ENCODE measurements around the gene NBPF20. TPM values are rescaled to one million over a fixed set of nuclear protein-coding genes. Genes with fewer than 3 reads are reported as not detected.
"Not testable (repeated sequence)": the region's sequence is repeated elsewhere in the genome, so short reads cannot be mapped to it uniquely, and the experiment has no call there.

Gene NBPF20
- total RNA-seq, 1 experiment from 2014 or later = 2.8 TPM

DNA sequence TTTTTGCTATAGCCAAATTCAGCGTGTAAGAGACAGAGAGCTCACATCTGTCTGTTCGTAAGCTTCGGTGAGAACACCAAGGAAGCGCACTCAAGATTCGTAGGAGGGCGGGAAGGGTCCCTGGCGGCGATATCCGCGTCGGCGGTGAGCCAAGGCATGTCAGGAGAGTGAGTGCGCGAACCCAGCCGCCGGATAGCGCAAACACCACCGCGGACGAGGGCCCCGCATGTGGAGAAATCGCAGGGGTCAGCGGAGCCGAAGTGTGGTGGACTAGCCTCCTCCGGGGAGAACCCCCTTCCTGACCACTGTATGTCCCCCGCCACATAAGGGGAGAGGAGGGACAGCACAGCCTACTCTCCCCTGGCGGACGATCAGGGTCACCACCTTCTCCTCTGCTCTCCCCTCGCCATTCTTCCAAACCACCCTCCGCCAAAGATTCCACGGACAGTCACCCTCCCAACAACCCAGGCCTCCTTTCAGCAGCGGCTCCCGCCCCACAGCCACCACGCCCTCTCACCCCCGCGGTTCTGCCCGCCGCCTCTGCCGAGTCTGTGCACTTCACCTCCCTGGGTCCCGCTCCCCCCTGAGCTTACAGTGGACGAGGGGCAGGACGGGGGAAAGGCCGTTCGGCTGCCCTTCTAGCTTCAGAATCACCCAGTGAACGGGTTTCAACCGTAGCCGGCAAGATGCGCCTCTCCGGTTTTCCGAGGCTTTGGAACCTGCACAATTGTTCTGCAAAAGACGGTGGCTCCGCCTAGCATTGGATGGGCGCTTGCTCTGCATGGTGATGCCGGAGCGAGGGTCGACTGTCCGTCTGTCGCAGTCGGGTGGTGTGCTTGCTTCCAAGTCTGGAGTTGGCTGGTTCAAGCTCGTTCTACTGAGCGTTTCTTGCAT lies 6.2 kb upstream of the NBPF20 start:
- DNase-seq (ENCODE audit: extremely low read depth, low read depth) = not testable (repeated sequence)

DNA sequence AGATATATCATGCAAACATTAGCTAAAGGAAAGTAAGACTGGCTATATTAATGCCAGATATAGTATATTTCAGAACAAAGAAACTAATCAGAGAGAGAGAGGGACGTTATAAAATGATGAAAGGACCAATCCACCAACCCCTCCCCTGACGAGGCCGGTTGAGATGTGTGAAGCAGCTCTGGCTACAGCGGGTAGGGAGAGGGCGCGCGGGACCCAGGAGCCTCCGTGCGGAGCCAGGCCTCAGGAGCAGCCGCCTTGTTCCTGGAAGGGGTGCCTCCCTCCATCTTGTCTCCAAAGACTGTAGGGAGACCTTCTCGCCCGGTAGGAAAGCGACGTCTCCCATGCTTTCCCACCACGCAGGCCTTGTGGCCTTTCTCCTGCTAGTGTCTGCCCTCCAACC lies 5.4 kb upstream of the NBPF20 start:
- DNase-seq (ENCODE audit: extremely low read depth, low read depth) = not testable (repeated sequence)

DNA sequence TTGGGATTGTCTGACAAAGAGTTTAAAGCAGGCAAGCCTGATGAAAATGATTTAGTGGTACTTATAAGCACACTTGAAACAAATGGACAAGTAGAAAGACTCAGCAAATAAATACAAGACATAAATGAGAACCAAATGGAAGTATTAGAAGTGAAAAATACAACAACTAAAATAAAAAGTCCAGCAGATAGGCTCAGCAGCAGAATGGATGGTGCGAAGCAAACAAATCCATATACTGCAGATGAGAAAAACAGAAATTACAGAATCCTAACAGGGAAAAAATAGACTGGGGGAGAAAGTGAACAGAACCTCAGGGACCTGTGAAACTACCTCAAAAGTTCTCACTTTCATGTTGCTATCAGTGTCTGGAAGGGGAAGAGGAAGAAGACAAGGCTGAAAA lies 3.9 kb upstream of the NBPF20 start:
- not testable (repeated sequence) for DNase-seq (ENCODE audit: extremely low read depth, low read depth)

- not testable (repeated sequence) for DNase-seq (ENCODE audit: extremely low read depth, low read depth)
Measured at GRCh38 chr1:145424612-145425435, 579 bp downstream of the NBPF20 start.

DNA sequence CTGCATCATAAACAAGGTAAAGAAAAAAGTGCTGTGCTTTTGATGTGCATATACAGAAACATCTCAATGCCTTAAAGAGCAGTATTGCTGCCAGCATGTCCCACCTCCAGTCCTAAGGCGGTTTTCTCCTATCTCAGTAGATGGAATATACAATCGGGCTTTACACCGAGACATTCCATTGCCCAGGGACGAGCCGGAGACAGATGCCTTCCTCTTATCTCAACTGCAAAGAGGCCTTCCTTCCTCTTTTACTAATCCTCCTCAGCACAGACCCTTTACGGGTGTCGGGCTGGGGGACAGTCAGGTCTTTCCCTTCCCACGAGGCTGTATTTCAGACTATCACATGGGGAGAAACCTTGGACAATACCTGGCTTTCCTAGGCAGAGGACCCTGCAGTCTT lies 10.3 kb downstream of the NBPF20 start:
- not testable (repeated sequence) for DNase-seq (ENCODE audit: extremely low read depth, low read depth)

DNA sequence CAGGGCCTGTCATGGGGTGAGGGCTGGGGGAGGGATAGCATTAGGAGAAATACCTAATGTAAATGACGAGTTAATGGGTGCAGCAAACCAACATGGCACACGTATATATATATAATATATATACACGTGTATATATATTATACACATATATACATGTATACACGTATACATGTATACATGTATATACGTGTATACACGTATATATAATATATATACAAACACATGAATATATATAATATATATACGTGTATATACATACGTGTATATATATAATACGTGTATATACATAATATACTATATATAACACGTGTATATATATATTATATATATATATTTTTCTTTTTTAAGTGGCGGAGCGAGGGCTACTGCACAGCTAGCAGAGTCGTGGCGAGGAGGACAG lies 18.1 kb downstream of the NBPF20 start:
- DNase-seq (ENCODE audit: extremely low read depth, low read depth) = not testable (repeated sequence)

DNA sequence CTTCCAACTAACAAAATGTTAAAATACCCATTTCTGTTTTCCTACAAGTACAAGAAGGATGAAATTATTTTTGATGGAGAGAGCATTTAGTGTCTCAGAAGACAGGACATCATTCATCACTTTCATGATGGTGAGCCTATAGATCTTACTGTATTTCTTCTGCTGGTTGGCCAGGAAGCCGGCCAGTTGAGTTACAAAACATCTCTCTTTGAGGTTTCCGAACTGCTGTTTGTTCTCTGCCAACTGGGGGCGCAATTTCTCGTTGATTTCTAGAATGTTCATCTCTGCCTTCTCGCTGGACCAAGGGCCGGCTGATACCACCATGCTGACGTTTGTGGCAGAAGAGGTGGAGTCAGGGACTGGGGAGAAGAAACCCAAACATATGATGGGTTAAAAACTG lies 20.5 kb downstream of the NBPF20 start:
- not testable (repeated sequence) for DNase-seq (ENCODE audit: extremely low read depth, low read depth)

GRCh38 chr1:145400701-145401100 lies 24.7 kb downstream of the NBPF20 start:
- DNase-seq (ENCODE audit: extremely low read depth, low read depth) = not testable (repeated sequence)

Small RNAs within 50 kb of the gene (small RNA-seq; reads per million reads assigned to genes)
- 0.44 to 6.2 reads per million in 2 experiments for gene RF00003

Other genes starting within 250 kb of the NBPF20 start
- not detected in 2 replicates for gene PPIAL4D, start 183.4 kb downstream of the NBPF20 start, total RNA-seq (2014; rRNA removed; shearing (Covaris generic))
- 33.3 and 38.5 TPM in 2 replicates for gene GPR89A, start 182.4 kb upstream of the NBPF20 start, total RNA-seq (2014; rRNA removed; shearing (Covaris generic))